A673 (cell line): ENCODE results near the gene ALDH3B2. TPM values are rescaled to one million over a fixed set of nuclear protein-coding genes. Genes with fewer than 3 reads are reported as not detected.

Experiments used
- BruUV-seq: library from RNA; stranded (reverse); fragments of 400-500 nt; replicated peaks from 2 replicates; lab custom pipeline; 2021; lab: Mats Ljungman, UMichigan
- CTCF ChIA-PET: fragments of 300-600 bp; sonication (Branson Sonifier 250); formaldehyde crosslinking; loops from one replicate; lab custom pipeline; 2022; ENCODE audit warnings: antibody characterized with exemption; lab: Charles Lee
- POLR2A ChIA-PET: fragments of 300-600 bp; sonication (Branson Sonifier 250); formaldehyde crosslinking; loops from one replicate; lab custom pipeline; 2022; ENCODE audit warnings: antibody characterized with exemption; ENCODE audit not compliant: low non-redundant PET; lab: Charles Lee
- DNase-seq: peaks from one replicate; pipeline ENCODE4 v3.0.0-alpha.2; 2015; ENCODE audit warnings: low spot score
- H3K27ac ChIP-seq: fragments of 200-600 bp; sonication (generic); 2 replicates; pipeline ENCODE4 v1.5.1; 2016; ENCODE audit warnings: mixed run types, low read depth, mild to moderate bottlenecking, mixed read lengths, antibody characterized with exemption, low read length; ENCODE audit not compliant: poor library complexity, severe bottlenecking
- H3K27me3 ChIP-seq: fragments of 200-600 bp; sonication (generic); replicated peaks from 2 replicates; pipeline ENCODE4 v1.6.1; 2017; ENCODE audit warnings: mixed run types, low read depth, mild to moderate bottlenecking, mixed read lengths, antibody characterized with exemption, low read length; ENCODE audit not compliant: insufficient read depth, poor library complexity
- H3K36me3 ChIP-seq: fragments of 200-600 bp; sonication (generic); 2 replicates; pipeline ENCODE4 v1.6.1; 2016; ENCODE audit warnings: mixed run types, mild to moderate bottlenecking, mixed read lengths, antibody characterized with exemption, low read length; ENCODE audit not compliant: insufficient read depth, poor library complexity, severe bottlenecking
- H3K4me1 ChIP-seq: fragments of 200-600 bp; sonication (generic); 2 replicates; pipeline ENCODE4 v1.6.1; 2017; ENCODE audit warnings: mixed run types, mild to moderate bottlenecking, mixed read lengths, antibody characterized with exemption, low read length; ENCODE audit not compliant: insufficient read depth, poor library complexity, severe bottlenecking
- H3K4me3 ChIP-seq: fragments of 200-600 bp; sonication (generic); 2 replicates; pipeline ENCODE4 v1.5.1; 2016; ENCODE audit warnings: low read depth, mixed run types, mild to moderate bottlenecking, mixed read lengths, low read length; ENCODE audit not compliant: poor library complexity, severe bottlenecking
- H3K9me3 ChIP-seq: fragments of 200-600 bp; sonication (generic); 2 replicates; pipeline ENCODE4 v1.6.1; 2016; ENCODE audit warnings: mixed run types, low read depth, mild to moderate bottlenecking, mixed read lengths, antibody characterized with exemption, low read length; ENCODE audit not compliant: poor library complexity, severe bottlenecking
- EZH2 ChIP-seq: fragments of 200-600 bp; sonication (generic); IDR thresholded peaks from 2 replicates; pipeline ENCODE4 v1.6.1; 2017; ENCODE audit warnings: borderline replicate concordance, low read depth, mild to moderate bottlenecking, mixed read lengths, antibody characterized with exemption, low read length; ENCODE audit not compliant: poor library complexity, severe bottlenecking
- intact Hi-C: fragments of 100-400 bp; cut with micrococcal nuclease; formaldehyde crosslinking; loops from one replicate; pipeline ENCODE4 v1.10.0; 2022; ENCODE audit not compliant: unreplicated experiment
- total RNA-seq: library from RNA; stranded (reverse); gene quantifications from 2 replicates; pipeline ENCODE4 v1.2.3, GENCODE V29; 2021
- TF ChIP-seq, protein P1 (sequence below): fragments of 300-800, 200-600 bp; sonication (generic); conservative IDR thresholded peaks from 2 replicates; pipeline ENCODE4 v1.5.1; 2017; ENCODE audit warnings: low read depth, mild to moderate bottlenecking, antibody characterized with exemption, low read length, moderate library complexity, mixed read lengths

ALDH3B2 gene
- total RNA-seq, 1 experiment from 2014 or later, result not detected

DNA sequence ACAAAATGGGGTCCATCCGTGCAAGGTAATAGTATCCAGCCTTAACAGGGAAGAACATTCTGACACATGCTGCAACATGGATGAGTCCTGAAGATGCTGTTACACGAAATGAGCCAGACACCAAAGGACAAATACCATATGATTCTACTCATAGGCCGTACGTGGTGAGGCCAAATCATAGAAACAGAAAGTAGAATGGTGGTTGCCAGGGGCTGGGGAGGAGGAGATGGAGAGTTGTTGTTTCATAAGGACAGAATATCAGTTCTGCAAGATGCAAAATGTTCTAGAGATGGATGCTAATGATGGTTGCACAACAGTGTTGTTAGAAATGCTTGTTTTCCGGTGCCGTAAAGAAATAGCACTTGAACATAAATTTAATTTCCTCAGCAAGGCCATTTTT, 37.5 kb downstream of the ALDH3B2 start:
- no peak for DNase-seq
- Histone ChIP-seq H3K36me3 (no peaks in the 10 kb centered on the region), H3K27ac (no peak overlapping the region), H3K9me3 (no peaks in the 10 kb centered on the region), H3K27me3 (no peaks in the 10 kb centered on the region), H3K4me1 (no peaks in the 10 kb centered on the region), H3K4me3 (no peak overlapping the region)
- TF ChIP-seq, protein P1, sequence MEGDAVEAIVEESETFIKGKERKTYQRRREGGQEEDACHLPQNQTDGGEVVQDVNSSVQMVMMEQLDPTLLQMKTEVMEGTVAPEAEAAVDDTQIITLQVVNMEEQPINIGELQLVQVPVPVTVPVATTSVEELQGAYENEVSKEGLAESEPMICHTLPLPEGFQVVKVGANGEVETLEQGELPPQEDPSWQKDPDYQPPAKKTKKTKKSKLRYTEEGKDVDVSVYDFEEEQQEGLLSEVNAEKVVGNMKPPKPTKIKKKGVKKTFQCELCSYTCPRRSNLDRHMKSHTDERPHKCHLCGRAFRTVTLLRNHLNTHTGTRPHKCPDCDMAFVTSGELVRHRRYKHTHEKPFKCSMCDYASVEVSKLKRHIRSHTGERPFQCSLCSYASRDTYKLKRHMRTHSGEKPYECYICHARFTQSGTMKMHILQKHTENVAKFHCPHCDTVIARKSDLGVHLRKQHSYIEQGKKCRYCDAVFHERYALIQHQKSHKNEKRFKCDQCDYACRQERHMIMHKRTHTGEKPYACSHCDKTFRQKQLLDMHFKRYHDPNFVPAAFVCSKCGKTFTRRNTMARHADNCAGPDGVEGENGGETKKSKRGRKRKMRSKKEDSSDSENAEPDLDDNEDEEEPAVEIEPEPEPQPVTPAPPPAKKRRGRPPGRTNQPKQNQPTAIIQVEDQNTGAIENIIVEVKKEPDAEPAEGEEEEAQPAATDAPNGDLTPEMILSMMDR, result no peak
- TF ChIP-seq EZH2, result no peak
- ChIA-PET CTCF (no interaction called here), POLR2A (no interaction called here)
- intact Hi-C loops, result no loop called here
- BruUV-seq, result no TSS peak

DNA sequence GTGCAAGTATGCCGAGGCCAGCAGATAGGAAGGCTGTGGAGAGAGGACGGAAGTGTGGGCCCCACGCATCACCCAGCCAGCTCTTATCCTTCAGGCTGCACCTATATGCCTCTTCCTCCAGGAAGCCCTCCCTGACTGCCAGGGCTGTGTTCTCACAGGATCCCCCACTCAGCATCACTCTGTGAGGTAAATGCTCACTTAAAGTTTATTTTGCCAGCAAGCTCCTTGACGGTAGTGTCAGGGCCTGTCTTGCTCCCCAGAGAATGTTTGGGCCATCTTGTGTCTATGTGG, 39.2 kb downstream of the ALDH3B2 start:
- Histone ChIP-seq H3K4me3 (no peak overlapping the region), H3K27me3 (no peaks in the 10 kb centered on the region), H3K4me1 (peaks cover 6% of the 10 kb centered on the region), H3K27ac (no peak overlapping the region), H3K9me3 (no peaks in the 10 kb centered on the region), H3K36me3 (no peaks in the 10 kb centered on the region)
- intact Hi-C loops, result no loop called here
- TF ChIP-seq EZH2, result no peak
- TF ChIP-seq, protein P1, result no peak
- no peak for DNase-seq
- ChIA-PET POLR2A (no interaction called here), CTCF (no interaction called here)
- BruUV-seq, result no TSS peak

DNA sequence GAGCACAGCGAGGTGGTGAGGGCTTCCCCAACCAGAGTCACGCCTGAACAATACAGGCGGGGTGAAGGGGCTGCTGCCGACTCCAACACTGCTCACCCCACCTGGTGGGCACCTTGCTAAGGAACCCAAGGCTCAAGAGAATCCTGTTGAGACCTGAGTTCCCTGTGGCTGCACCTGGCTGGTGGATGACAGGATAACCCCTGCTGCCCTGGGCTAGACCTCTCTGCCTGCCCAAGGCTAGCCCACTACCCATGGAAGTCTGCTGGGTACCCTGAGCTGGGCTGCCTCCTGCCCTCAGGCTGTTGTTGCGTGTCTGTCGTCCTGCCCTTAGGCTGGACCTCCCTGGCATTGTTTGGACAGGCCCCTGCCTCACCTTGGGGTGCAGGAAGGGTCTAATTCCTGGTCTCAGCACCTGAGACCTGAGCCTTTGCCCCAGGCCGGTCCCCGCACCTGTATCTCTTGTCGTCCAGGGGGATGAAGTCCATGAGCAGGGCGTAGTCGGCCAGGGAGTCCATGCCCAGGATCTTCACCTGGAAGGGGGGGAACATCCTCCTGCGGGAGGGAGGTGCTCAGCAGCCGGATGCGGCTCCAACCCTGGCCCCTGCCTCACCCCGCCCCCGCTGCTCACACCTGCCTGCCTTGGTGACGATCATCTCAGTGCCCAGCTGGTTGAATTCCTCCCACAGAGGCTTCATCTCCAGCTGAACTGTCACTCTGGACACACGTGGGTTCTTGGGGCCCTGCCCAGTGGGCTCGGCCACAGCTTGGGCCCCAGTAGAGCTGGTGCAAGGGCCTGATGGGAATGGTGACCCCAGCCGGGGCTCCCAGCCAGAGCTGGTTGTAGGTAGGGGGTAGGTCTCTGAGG, 39.8 kb downstream of the ALDH3B2 start:
- H3K27ac ChIP-seq, result no peak overlapping the region
- H3K9me3 ChIP-seq, result no peaks in the 10 kb centered on the region
- no peaks in the 10 kb centered on the region for H3K36me3 ChIP-seq
- H3K4me3 ChIP-seq, result no peak overlapping the region
- intact Hi-C loops, result loop anchor here (5.0 kb wide), 1 partner anchor 168 kb away; no protein-coding TSS in a partner anchor
- H3K27me3 ChIP-seq, result no peaks in the 10 kb centered on the region
- DNase-seq, result no peak
- ChIA-PET POLR2A (no interaction called here), CTCF (no interaction called here)
- H3K4me1 ChIP-seq, result peaks cover 10% of the 10 kb centered on the region
- BruUV-seq, result no TSS peak
- no peak for TF ChIP-seq EZH2
- TF ChIP-seq, protein P1, result no peak
